ENCODE data around the gene ANXA1. TPM values are rescaled to one million over a fixed set of nuclear protein-coding genes. Genes with fewer than 3 reads are reported as not detected.

Gene ANXA1
- total RNA-seq, 1 experiment from 2014 or later: 8.3 TPM

DNA sequence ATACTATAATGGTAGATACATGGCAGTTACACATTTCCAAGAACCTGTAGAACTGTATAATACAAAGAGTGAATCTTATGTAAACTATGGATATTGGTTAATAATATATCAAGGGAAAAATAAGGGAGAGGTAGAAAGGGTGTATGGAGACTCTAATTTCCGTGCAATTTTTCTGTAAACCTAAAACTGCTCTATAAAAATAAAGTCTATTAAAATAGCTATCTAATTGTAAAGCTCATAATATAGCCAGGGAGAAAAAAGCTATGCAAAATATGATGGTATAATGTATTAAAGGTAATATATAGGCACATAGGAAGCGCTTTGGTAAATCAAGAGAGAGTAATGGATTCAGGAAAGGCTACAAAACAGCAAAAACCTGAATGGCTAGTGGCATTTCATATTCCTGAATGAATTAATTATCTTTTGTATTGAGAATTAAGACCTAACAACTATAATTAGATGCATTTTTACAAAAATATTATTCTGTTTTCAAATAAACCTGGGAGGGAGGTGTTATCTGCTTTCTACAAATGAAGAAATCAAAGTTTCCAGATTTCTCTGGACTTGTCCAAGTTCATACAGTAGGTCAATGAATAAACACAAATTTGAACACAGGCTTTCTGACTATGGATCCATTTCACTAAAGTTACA is 22.8 kb downstream of the ANXA1 start:
- POLR2A ChIA-PET: no interaction called here
- H3K36me3 Mint-ChIP-seq (ENCODE audit: insufficient read depth, unreplicated experiment): no peaks in the 10 kb centered on the region
- CTCF ChIA-PET: no interaction called here

DNA sequence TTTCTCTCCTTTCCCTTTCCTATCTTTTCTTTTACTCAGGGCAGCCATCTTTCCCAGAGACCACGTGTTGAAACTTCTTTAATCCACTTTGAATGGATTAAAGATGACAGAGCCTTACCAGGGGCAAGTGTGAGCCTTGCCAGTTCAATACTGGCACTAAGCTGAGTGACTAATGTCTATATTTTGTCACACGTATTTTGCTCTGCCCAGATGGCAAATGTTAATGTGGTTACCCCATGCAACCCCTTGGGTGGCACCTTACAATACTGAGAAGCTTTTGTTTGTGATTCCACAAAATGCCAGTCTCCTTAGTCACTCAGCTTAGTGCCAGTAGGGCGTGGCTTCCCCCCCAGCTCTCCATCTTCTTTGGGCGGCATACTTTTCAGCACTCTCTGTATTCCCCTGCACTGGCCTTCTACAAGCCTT is 24.8 kb downstream of the ANXA1 start:
- intact Hi-C loops (cut with micrococcal nuclease; ENCODE audit: unreplicated experiment): no loop called here
- H3K36me3 ChIP-seq (ENCODE audit: control insufficient read depth, insufficient read depth, low read length): no peaks in the 10 kb centered on the region
- POLR2A ChIA-PET: no interaction called here
- BruUV-seq (replicated peaks): no TSS peak
- no peaks in the 10 kb centered on the region for H3K4me1 ChIP-seq
- H3K27me3 Mint-ChIP-seq (ENCODE audit: insufficient read depth, unreplicated experiment): no peaks in the 10 kb centered on the region
- DNase-seq: no peak
- no peaks in the 10 kb centered on the region for H3K36me3 Mint-ChIP-seq (ENCODE audit: insufficient read depth, unreplicated experiment)
- H3K4me1 Mint-ChIP-seq (ENCODE audit: low read depth, unreplicated experiment): no peaks in the 10 kb centered on the region
- no peak overlapping the region for H3K4me3 ChIP-seq (ENCODE audit: low read depth, low read length)
- no peaks in the 10 kb centered on the region for H3K27me3 ChIP-seq (replicated peaks; ENCODE audit: control insufficient read depth, insufficient read depth, low read length)
- H3K9me3 Mint-ChIP-seq (ENCODE audit: unreplicated experiment): no peaks in the 10 kb centered on the region
- no peak overlapping the region for H3K27ac Mint-ChIP-seq (ENCODE audit: unreplicated experiment)
- CTCF ChIA-PET: no interaction called here
- no peak for TF ChIP-seq CTCF (IDR thresholded peaks at IDR 0.05; ENCODE audit: insufficient read depth in 1 of 2, low read depth in 1 of 2, low read length in 1 of 2, severe bottlenecking in 1 of 2, unreplicated experiment in 1 of 2)
- H3K9me3 ChIP-seq: no peaks in the 10 kb centered on the region
- H3K4me3 Mint-ChIP-seq (ENCODE audit: unreplicated experiment): no peak overlapping the region

More for the DNA sequence above, 22.8 kb downstream of the ANXA1 start:
- Mint-ChIP-seq H3K9me3 (ENCODE audit: unreplicated experiment) (no peaks in the 10 kb centered on the region), H3K4me1 (ENCODE audit: low read depth, unreplicated experiment) (no peaks in the 10 kb centered on the region), H3K27me3 (ENCODE audit: insufficient read depth, unreplicated experiment) (no peaks in the 10 kb centered on the region), H3K27ac (ENCODE audit: unreplicated experiment) (no peak overlapping the region), H3K4me3 (ENCODE audit: unreplicated experiment) (no peak overlapping the region)
- TF ChIP-seq CTCF (IDR thresholded peaks at IDR 0.05; ENCODE audit: insufficient read depth in 1 of 2, low read depth in 1 of 2, low read length in 1 of 2, severe bottlenecking in 1 of 2, unreplicated experiment in 1 of 2): no peak
- Histone ChIP-seq H3K4me3 (ENCODE audit: low read depth, low read length) (no peak overlapping the region), H3K27me3 (replicated peaks; ENCODE audit: control insufficient read depth, insufficient read depth, low read length) (no peaks in the 10 kb centered on the region), H3K4me1 (no peaks in the 10 kb centered on the region), H3K9me3 (no peaks in the 10 kb centered on the region), H3K36me3 (ENCODE audit: control insufficient read depth, insufficient read depth, low read length) (no peaks in the 10 kb centered on the region)
- DNase-seq: no peak
- no TSS peak for BruUV-seq (replicated peaks)
- intact Hi-C loops (cut with micrococcal nuclease; ENCODE audit: unreplicated experiment): no loop called here

- Histone ChIP-seq H3K4me1 (no peaks in the 10 kb centered on the region), H3K9me3 (no peaks in the 10 kb centered on the region), H3K27me3 (replicated peaks; ENCODE audit: control insufficient read depth, insufficient read depth, low read length) (no peaks in the 10 kb centered on the region), H3K4me3 (ENCODE audit: low read depth, low read length) (no peak overlapping the region), H3K36me3 (ENCODE audit: control insufficient read depth, insufficient read depth, low read length) (no peaks in the 10 kb centered on the region)
- Mint-ChIP-seq H3K27ac (ENCODE audit: unreplicated experiment) (no peak overlapping the region), H3K9me3 (ENCODE audit: unreplicated experiment) (no peaks in the 10 kb centered on the region), H3K27me3 (ENCODE audit: insufficient read depth, unreplicated experiment) (no peaks in the 10 kb centered on the region), H3K36me3 (ENCODE audit: insufficient read depth, unreplicated experiment) (no peaks in the 10 kb centered on the region), H3K4me3 (ENCODE audit: unreplicated experiment) (no peak overlapping the region), H3K4me1 (ENCODE audit: low read depth, unreplicated experiment) (no peaks in the 10 kb centered on the region)
- TF ChIP-seq CTCF (IDR thresholded peaks at IDR 0.05; ENCODE audit: insufficient read depth in 1 of 2, low read depth in 1 of 2, low read length in 1 of 2, severe bottlenecking in 1 of 2, unreplicated experiment in 1 of 2): no peak
- BruUV-seq (replicated peaks): no TSS peak
- ChIA-PET CTCF (no interaction called here), POLR2A (no interaction called here)
- no peak for DNase-seq
- intact Hi-C loops (cut with micrococcal nuclease; ENCODE audit: unreplicated experiment): no loop called here
Measured at GRCh38 chr9:73178044-73178443, 26.4 kb downstream of the ANXA1 start.
